K562 (cell line): ENCODE data around the gene CCDC71L. TPM values are rescaled to one million over a fixed set of nuclear protein-coding genes. Genes with fewer than 3 reads are reported as not detected.

ENCODE experiments used
- BRD4 ChIP-seq: fragments of 200-600 bp; sonication (generic); IDR thresholded peaks from 2 replicates; pipeline ENCODE4 v1.6.1; 2017; ENCODE audit warnings: inconsistent platforms
- CBFA2T3 ChIP-seq: fragments of 450-650 bp; IDR thresholded peaks from 2 replicates; pipeline ENCODE4 v1.6.1; 2017
- CCNT2 ChIP-seq: IDR thresholded peaks from 2 replicates; pipeline ENCODE4 v1.6.1; 2011; ENCODE audit warnings: borderline replicate concordance, low read depth, mild to moderate bottlenecking, moderate library complexity, mixed read lengths, low read length; ENCODE audit not compliant: insufficient read length; ENCODE audit errors: extremely low read depth
- CEBPG ChIP-seq, 3 experiments: fragments of 200-800 bp in 1 of 3; sonication (Bioruptor generic) in 1 of 3; sonication (generic) in 1 of 3; formaldehyde crosslinking in 1 of 3; IDR thresholded peaks in 2 of 3; conservative IDR thresholded peaks in 1 of 3; 2 replicates each; pipeline versions ENCODE4 v1.6.1 to v1.8.0; 2016 to 2022; ENCODE audit warnings: missing compliant biosample characterization in 2 of 3, missing genetic modification characterization in 2 of 3, mild to moderate bottlenecking in 1 of 3, missing genetic modification reagents in 1 of 3
- CHD1 ChIP-seq: fragments of 200-600 bp; sonication (generic); IDR thresholded peaks from one replicate; pipeline ENCODE4 v1.6.1; 2012; ENCODE audit warnings: mild to moderate bottlenecking, moderate library complexity, low read length, inconsistent platforms
- FOXJ2 ChIP-seq: fragments of 200-800 bp; sonication (Bioruptor generic); IDR thresholded peaks from 2 replicates; pipeline ENCODE4 v1.6.1; 2016; ENCODE audit warnings: missing genetic modification characterization, missing compliant biosample characterization
- FOXK1 ChIP-seq: sonication (generic); formaldehyde crosslinking; IDR thresholded peaks from 2 replicates; pipeline ENCODE4 v1.8.0; 2022; ENCODE audit warnings: missing genetic modification reagents, mild to moderate bottlenecking, borderline replicate concordance
- GABPB1 ChIP-seq: sonication (generic); formaldehyde crosslinking; IDR thresholded peaks from 2 replicates; pipeline ENCODE4 v1.8.0; 2022; ENCODE audit warnings: mild to moderate bottlenecking, missing genetic modification reagents
- GATAD2A ChIP-seq: fragments of 450-650 bp; IDR thresholded peaks from 2 replicates; pipeline ENCODE4 v1.6.1; 2017
- KAT7 ChIP-seq: sonication (generic); formaldehyde crosslinking; IDR thresholded peaks from 2 replicates; pipeline ENCODE4 v1.8.0; 2022; ENCODE audit warnings: missing genetic modification reagents, mild to moderate bottlenecking, borderline replicate concordance
- LARP7 ChIP-seq: fragments of 450-650 bp; IDR thresholded peaks from 2 replicates; pipeline ENCODE4 v1.6.1; 2016
- NEUROD1 ChIP-seq: fragments of 150-350 bp; IDR thresholded peaks from 2 replicates; pipeline ENCODE4 v1.6.1; 2014; ENCODE audit warnings: borderline replicate concordance, low read length, low read depth; ENCODE audit not compliant: partially characterized antibody
- NFRKB ChIP-seq: fragments of 450-650 bp; IDR thresholded peaks from 2 replicates; pipeline ENCODE4 v1.6.1; 2016; ENCODE audit warnings: low read depth
- NR1H2 ChIP-seq: sonication (generic); formaldehyde crosslinking; IDR thresholded peaks from 2 replicates; pipeline ENCODE4 v1.4.0; 2020; ENCODE audit warnings: mild to moderate bottlenecking, missing genetic modification reagents
- NRF1 ChIP-seq, 2 experiments: fragments of 450-650 bp; IDR thresholded peaks in 1 of 2; conservative IDR thresholded peaks in 1 of 2; 2 replicates each; pipeline ENCODE4 v1.6.1; 2014; ENCODE audit warnings: mild to moderate bottlenecking in 2 of 2
- POLR2B ChIP-seq: fragments of 450-650 bp; IDR thresholded peaks from 2 replicates; pipeline ENCODE4 v1.6.1; 2018; ENCODE audit warnings: low read depth; ENCODE audit not compliant: partially characterized antibody
- SMARCC2 ChIP-seq: fragments of 450-650 bp; IDR thresholded peaks from 2 replicates; pipeline ENCODE4 v1.6.1; 2017; ENCODE audit warnings: antibody characterized with exemption, moderate library complexity, mild to moderate bottlenecking, low read depth
- ZNF165 ChIP-seq: fragments of 250-450 bp; sonication (Bioruptor Pico); IDR thresholded peaks from 2 replicates; pipeline ENCODE4 v1.4.0; 2020; ENCODE audit warnings: borderline replicate concordance
- ZNF354B ChIP-seq: fragments of 250-450 bp; sonication (Bioruptor Pico); IDR thresholded peaks from 2 replicates; pipeline ENCODE4 v1.4.0; 2020
- ZNF584 ChIP-seq: fragments of 200-800 bp; sonication (Bioruptor generic); IDR thresholded peaks from 2 replicates; pipeline ENCODE4 v1.6.1; 2016; ENCODE audit warnings: low read depth, mild to moderate bottlenecking, missing genetic modification characterization, missing compliant biosample characterization
- polyA plus RNA-seq, 8 experiments: library from polyadenylated mRNA; depleted of rRNA in 4 of 8; stranded (reverse) in 5 of 8; unstranded in 3 of 8; fragments of >200 nt; fragmentation: Nextera tagmentation in 2 of 8; fragmentation: Illumina TruSeq in 1 of 8; extraction: Ambion mirVana in 2 of 8; extraction: Trizol in 1 of 8; gene quantifications; 2 replicates each; pipeline versions ENCODE4 v1.2.1 to v1.2.3, GENCODE V29; 2011 to 2014; ENCODE audit warnings: inconsistent platforms in 1 of 8, missing spikeins in 1 of 8
- total RNA-seq, 7 experiments: library from RNA; depleted of rRNA in 6 of 7; stranded (reverse); fragments of >200 nt in 6 of 7; fragmentation: Illumina TruSeq in 2 of 7; extraction: Trizol in 2 of 7; gene quantifications; 2 replicates each; pipeline versions ENCODE4 v1.2.1 to v1.2.3, GENCODE V29; 2011 to 2021; ENCODE audit warnings: low replicate concordance in 1 of 7
- TF ChIP-seq, protein P1 (sequence below): fragments of 450-650 bp; IDR thresholded peaks from 2 replicates; pipeline ENCODE4 v1.6.1; 2018; ENCODE audit not compliant: partially characterized antibody
- TF ChIP-seq, protein P2 (sequence below): fragments of 250-450 bp; sonication (Bioruptor Pico); IDR thresholded peaks from 2 replicates; pipeline ENCODE4 v1.8.0; 2022; ENCODE audit warnings: inconsistent platforms

CCDC71L gene
- total and polyA plus RNA-seq, 9 of the 15 experiments (the other 6 are each of a cell fraction or from before 2014, with no cell fraction given): 5.7 to 108 (median 25.4) TPM

DNA sequence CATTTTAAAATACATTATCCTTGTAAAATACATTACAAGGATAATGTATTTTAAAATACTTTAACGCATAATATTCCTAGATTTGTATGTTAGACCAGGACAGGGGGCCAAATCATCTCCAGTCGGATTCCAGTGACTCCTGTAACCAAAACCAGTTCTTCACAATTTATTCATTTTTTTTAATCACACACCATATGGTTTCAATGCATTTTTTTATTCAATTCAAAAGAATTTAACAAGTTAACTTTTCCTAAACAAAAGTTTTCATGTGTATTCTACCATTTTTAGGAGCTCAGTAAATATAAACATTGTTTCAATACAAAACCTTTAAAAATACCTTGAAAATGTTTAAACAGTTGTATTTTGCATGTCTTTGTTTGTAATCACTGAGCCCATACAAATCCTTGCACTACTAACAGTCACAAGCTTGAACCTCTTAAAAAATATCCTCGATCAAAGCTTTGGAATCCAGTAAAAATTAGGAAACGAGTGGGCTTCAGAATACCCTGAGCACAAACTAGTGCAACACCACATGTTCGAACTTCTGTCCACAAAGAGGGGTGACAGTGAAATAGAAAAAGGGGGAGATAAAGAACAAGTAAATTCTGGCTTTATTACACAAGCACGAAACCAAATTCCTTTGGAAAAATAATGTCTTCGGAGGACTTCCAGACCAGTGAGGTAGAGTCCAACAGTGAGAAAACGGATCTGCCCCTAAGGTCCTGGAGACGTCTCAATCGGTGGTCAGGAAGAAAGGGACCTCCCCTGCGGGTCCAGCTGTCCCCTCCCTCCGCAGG, 1.6 kb downstream of the CCDC71L start (continued):
- TF ChIP-seq CCNT2: no peak
- TF ChIP-seq FOXK1 (CRISPR knock-in tag): no peak
- TF ChIP-seq NFRKB: peak; percentile 95
- TF ChIP-seq NEUROD1: peak; percentile 57
- TF ChIP-seq, protein P1, sequence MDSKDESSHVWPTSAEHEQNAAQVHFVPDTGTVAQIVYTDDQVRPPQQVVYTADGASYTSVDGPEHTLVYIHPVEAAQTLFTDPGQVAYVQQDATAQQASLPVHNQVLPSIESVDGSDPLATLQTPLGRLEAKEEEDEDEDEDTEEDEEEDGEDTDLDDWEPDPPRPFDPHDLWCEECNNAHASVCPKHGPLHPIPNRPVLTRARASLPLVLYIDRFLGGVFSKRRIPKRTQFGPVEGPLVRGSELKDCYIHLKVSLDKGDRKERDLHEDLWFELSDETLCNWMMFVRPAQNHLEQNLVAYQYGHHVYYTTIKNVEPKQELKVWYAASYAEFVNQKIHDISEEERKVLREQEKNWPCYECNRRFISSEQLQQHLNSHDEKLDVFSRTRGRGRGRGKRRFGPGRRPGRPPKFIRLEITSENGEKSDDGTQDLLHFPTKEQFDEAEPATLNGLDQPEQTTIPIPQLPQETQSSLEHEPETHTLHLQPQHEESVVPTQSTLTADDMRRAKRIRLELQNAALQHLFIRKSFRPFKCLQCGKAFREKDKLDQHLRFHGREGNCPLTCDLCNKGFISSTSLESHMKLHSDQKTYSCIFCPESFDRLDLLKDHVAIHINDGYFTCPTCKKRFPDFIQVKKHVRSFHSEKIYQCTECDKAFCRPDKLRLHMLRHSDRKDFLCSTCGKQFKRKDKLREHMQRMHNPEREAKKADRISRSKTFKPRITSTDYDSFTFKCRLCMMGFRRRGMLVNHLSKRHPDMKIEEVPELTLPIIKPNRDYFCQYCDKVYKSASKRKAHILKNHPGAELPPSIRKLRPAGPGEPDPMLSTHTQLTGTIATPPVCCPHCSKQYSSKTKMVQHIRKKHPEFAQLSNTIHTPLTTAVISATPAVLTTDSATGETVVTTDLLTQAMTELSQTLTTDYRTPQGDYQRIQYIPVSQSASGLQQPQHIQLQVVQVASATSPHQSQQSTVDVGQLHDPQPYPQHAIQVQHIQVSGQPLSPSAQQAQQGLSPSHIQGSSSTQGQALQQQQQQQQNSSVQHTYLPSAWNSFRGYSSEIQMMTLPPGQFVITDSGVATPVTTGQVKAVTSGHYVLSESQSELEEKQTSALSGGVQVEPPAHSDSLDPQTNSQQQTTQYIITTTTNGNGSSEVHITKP: peak; percentile 66
- TF ChIP-seq GABPB1 (CRISPR knock-in tag): no peak
- TF ChIP-seq NR1H2 (CRISPR knock-in tag): 0 out of 2 replicates have a peak, but pooled peaks have one; percentile 12
- no peak for TF ChIP-seq CBFA2T3
- 0 out of 2 replicates have a peak, but pooled peaks have one; percentile 4 for TF ChIP-seq ZNF354B (CRISPR knock-in tag)
- peak; percentile 22; the same call in 1 of the 2 replicates for TF ChIP-seq SMARCC2
- TF ChIP-seq POLR2B: peak; percentile 89
- no peak for TF ChIP-seq ZNF165 (CRISPR knock-in tag)
- TF ChIP-seq CHD1: peak; percentile 97
- no peak for TF ChIP-seq CEBPG (CRISPR knock-in tag; IDR thresholded peaks at IDR 0.05)
- peak; percentile 42 to 48; a peak in 2 of 4 replicates for TF ChIP-seq CEBPG (tag; conservative IDR thresholded peaks at IDR 0.05 in 1 of 2, IDR thresholded peaks at IDR 0.05 in 1 of 2)
- TF ChIP-seq, protein P2, sequence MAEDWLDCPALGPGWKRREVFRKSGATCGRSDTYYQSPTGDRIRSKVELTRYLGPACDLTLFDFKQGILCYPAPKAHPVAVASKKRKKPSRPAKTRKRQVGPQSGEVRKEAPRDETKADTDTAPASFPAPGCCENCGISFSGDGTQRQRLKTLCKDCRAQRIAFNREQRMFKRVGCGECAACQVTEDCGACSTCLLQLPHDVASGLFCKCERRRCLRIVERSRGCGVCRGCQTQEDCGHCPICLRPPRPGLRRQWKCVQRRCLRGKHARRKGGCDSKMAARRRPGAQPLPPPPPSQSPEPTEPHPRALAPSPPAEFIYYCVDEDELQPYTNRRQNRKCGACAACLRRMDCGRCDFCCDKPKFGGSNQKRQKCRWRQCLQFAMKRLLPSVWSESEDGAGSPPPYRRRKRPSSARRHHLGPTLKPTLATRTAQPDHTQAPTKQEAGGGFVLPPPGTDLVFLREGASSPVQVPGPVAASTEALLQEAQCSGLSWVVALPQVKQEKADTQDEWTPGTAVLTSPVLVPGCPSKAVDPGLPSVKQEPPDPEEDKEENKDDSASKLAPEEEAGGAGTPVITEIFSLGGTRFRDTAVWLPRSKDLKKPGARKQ (CRISPR knock-in tag): 0 out of 2 replicates have a peak, but pooled peaks have one; percentile 75
- TF ChIP-seq NRF1 (conservative IDR thresholded peaks at IDR 0.05 in 1 of 2, IDR thresholded peaks at IDR 0.05 in 1 of 2): peak in 1 of 2 experiments; percentile 48; a peak in 2 of 4 replicates
- TF ChIP-seq FOXJ2 (tag): peak; percentile 21; the same call in 1 of the 2 replicates
- peak; percentile 19; the same call in 1 of the 2 replicates for TF ChIP-seq ZNF584 (CRISPR knock-in tag)
- no peak for TF ChIP-seq GATAD2A
- TF ChIP-seq BRD4: peak; percentile 32; the same call in 1 of the 2 replicates
- peak; percentile 68 for TF ChIP-seq LARP7
- 0 out of 2 replicates have a peak, but pooled peaks have one; percentile 9 for TF ChIP-seq KAT7 (CRISPR knock-in tag)
